GM10847 (cell line): Measurements from ENCODE around the gene MTFR2.

Experiments used
- POLR2A ChIP-seq: IDR thresholded peaks from 2 replicates; pipeline ENCODE4 v1.6.1; 2011; ENCODE audit not compliant: insufficient read length; ENCODE audit errors: extremely low read depth

Gene MTFR2

GRCh38 chr6:136249811-136250685, at the start of gene MTFR2:
TSS of gene MTFR2 (minus strand) at chr6:136250311. CDS start at chr6:136249099, 1,212 bp downstream.
- TF ChIP-seq POLR2A = peak; percentile 65

GRCh38 chr6:136294621-136295020, 44.5 kb upstream of the MTFR2 start:
- no peak for TF ChIP-seq POLR2A

DNA sequence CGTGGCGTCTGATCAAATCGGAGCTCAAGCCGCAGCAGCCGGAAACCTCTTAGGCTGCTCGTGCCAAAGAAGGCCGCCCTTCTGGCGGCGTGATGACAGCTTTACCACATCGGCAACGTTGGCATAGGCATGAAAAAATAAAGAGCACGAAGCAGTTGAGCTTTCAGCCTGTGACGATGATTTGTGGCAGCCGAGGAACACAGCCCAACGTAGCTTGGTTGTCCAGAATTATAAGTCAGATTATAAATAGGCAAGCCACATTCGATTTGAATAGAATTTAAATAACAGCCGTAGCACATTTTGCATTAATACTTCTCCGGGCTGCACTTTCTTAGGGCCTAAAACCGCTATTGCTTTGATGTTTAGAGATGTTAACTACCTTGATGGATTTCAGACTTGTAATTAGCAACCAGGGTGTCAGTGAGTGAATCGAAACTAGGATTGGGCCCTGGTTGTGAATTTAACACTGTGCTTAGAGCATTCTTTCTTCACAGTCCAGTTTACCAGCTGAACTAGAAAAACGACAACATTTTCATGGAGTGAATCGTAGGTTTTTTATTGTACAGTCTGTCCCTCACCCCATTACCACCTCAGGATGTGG, 40.4 kb upstream of the MTFR2 start:
- TF ChIP-seq POLR2A = no peak

GRCh38 chr6:136289579-136290409, 39.7 kb upstream of the MTFR2 start, which contains the start of gene BCLAF1:
TSS of gene BCLAF1 (minus strand) at chr6:136289846. CDS start at chr6:136279866, 9,980 bp downstream.
- TF ChIP-seq POLR2A = peak; percentile 95

GRCh38 chr6:136289327-136289578, 39.1 kb upstream of the MTFR2 start:
- no peak for TF ChIP-seq POLR2A

DNA sequence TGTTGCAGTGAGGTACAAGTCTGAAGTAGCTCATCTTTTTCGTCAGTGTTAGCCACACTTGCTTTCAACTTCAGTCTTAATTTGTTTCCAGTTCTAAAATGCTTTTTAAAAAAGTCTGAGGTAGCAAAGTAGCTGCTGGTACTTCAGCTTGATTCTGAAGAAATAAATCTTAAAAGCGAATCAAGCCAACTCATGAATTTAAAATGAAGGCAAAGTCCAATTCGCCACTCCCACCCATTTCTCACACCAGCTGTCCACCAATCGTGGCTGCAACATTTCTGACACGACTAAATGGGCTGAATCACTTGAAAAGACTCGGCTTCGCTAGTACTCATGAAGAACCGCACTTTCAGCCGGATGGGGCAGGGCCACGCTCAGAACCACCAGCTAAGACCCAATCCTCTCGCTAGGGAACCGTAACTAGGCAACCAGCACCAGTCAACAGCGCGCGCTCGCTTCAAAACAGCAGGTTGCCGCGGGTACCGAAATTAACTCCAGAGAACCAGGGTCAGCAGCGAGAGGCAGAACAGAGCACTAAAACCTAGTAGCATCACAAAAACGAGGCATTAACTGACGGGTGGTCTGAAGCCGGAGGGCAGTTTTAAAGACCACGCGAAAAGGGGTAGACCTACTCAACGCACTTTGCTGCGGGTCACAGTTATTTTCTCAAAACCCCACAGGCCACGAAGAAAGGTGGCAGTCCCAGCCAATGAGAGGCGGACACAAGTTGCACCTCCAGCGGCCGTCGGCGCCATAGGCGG, 38.6 kb upstream of the MTFR2 start:
- no peak for TF ChIP-seq POLR2A

- TF ChIP-seq POLR2A = no peak
These were observed 34.8 kb upstream of the MTFR2 start for GRCh38 chr6:136284909-136285308.

DNA sequence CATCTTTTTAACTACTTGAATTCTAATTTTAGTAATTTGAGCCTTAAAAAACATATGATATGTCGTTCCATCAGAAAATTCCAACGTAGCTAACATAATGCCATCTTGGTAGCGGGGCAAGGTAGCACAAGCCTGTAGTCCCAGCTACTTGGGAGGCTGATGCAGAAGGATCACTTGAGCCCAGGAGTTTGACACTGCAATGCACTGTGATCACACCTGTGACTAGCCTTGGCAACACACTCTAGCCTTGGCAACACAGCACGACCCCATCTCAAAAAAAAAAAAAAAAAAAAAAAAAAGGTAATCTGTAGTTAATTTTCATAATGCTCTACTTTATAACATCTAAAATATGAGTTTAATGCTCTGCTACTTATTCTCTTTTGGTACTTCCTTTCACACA, 32.8 kb upstream of the MTFR2 start:
- no peak for TF ChIP-seq POLR2A

DNA sequence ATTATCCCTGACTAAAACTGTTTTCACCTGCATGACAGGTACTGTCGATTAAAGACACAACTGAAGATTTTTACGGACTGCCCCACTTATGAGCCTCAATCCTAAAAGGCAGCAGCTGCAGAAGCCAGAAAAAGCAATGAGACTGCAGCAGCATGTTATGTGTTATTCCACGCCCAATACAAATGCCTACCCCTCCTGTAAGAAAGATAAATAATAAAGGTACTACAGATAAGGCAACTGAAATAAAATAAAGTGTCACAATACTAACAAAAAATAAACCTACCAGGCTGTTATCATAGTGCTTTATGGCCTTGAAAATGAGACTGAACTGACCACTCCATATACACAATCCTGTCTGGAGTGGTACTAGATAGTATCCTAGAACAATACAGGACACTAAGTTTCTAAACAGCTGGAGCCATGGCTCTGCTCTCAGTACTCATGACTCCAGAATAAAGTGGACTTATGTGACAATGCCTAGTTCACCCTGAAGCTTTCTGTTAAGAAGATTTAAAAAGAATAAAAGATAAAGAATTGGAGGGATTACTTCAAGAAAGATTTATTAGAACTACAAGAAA, 30.0 kb upstream of the MTFR2 start:
- no peak for TF ChIP-seq POLR2A

- no peak for TF ChIP-seq POLR2A
These were observed 24.0 kb upstream of the MTFR2 start for GRCh38 chr6:136274062-136274461.

DNA sequence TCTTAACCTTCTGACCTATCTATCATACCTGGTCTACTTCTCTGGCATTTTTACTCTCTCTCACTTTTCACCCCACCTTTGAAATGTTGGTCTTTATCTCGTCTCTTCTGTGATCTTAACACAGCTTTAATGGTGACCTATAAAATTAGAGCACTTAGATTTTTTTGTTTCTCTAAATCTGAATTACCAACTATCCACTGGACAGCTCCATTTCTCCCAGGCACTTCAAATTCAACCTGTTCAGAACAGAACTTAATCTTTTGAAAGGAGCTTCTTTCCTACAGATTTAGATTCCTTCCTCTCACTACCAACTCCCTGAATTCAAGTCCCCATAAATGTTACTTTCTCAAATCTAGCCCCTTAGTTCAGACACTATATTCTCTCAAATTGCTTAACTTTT, 15.0 kb upstream of the MTFR2 start:
- no peak for TF ChIP-seq POLR2A

- TF ChIP-seq POLR2A = no peak
These were observed 12.8 kb upstream of the MTFR2 start for GRCh38 chr6:136262940-136263339.

DNA sequence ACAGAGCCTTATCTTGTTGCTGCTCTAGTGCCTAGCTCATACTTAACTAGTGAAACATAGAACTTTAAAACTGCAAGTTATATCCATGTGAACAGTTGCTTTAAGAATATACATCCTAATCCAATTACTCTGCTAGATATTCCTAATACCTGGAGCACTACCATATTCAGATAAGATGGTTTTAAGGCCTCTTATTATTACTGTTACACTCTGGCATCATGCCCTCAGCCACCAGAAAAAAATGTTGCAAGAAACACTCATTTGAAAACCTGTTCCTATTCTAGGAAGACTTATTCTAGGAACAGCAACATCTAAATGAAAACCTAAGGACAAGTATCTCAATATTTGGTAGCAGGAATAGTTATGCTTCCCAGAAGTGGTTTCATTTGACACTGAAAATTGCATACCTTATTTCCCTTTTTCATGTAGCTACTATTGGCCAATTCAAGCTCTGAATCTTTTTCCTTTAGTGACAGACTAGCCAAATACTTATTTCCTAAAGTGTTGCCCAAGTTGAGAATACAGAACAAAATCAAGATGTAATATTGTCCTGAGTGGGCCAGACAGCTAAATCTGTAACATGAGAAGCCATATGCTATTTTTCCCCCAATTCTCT, 4.8 kb upstream of the MTFR2 start:
- TF ChIP-seq POLR2A = no peak

DNA sequence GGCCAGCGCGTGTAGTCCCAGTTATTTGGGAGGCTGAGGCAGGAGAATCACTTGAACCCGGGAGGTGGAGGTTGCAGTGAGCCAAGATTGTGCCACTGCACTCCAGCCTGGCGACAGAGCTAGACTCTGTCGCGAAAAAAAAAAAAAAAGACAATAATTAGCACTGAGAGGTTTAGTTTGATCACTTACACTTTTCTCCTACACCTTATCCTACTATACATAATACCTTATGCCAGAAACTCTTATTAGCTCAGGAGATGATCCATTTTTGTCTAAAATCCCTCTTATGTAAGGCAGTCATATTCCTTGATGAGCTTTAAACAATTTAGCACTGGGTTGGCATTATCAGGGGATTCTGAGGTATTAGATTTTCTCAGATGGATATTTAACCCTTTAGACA, 3.6 kb upstream of the MTFR2 start:
- TF ChIP-seq POLR2A = no peak
